SK-N-SH (cell line): ENCODE results near the gene EXOC4. TPM values are rescaled to one million over a fixed set of nuclear protein-coding genes. Genes with fewer than 3 reads are reported as not detected.

ENCODE experiments used
- CTCF ChIA-PET: fragments of 300-600, 350-600 bp; formaldehyde crosslinking; extraction: SDS; loops from one replicate; lab custom pipeline; 2021; lab: Yijun Ruan, JAX
- POLR2A ChIA-PET: fragments of 350-600 bp; sonication (Branson Sonifier 250); formaldehyde crosslinking; extraction: SDS; loops from one replicate; lab custom pipeline; 2020; ENCODE audit warnings: antibody characterized with exemption, inconsistent platforms; lab: Yijun Ruan, JAX
- DNase-seq: peaks from one replicate; pipeline ENCODE4 v3.0.0; 2012
- H2AFZ ChIP-seq: fragments of 200-600 bp; sonication (generic); 2 replicates; pipeline ENCODE4 v1.8.1; 2016; ENCODE audit warnings: antibody characterized with exemption, mild to moderate bottlenecking, low read depth
- H3F3A ChIP-seq: fragments of 200-600 bp; sonication (generic); replicated peaks from 2 replicates; pipeline ENCODE3; 2016; ENCODE audit warnings: antibody characterized with exemption, mild to moderate bottlenecking; ENCODE audit not compliant: insufficient read depth
- H3K27ac ChIP-seq, 2 experiments: fragments of 200-500 bp in 1 of 2; fragments of 200-600 bp in 1 of 2; sonication (Bioruptor generic) in 1 of 2; sonication (generic), shearing (Covaris generic) in 1 of 2; 2 replicates each; pipeline versions ENCODE4 v1.5.1 to v1.6.1; 2014 to 2016; ENCODE audit warnings: low read depth in 2 of 2, inconsistent platforms in 1 of 2, low read length in 1 of 2, mild to moderate bottlenecking in 1 of 2, mixed read lengths in 1 of 2
- H3K27me3 ChIP-seq: fragments of 200-600 bp; sonication (generic), shearing (Covaris generic); 2 replicates; pipeline ENCODE4 v1.6.1; 2016; ENCODE audit warnings: mixed run types; ENCODE audit not compliant: insufficient read depth
- H3K36me3 ChIP-seq, 2 experiments: fragments of 200-500 bp in 1 of 2; fragments of 200-600 bp in 1 of 2; sonication (Bioruptor generic) in 1 of 2; sonication (generic) in 1 of 2; replicated peaks in 1 of 2; 2 replicates each; pipeline versions ENCODE3 to v1.5.1; 2014 to 2016; ENCODE audit warnings: low read length in 1 of 2, mild to moderate bottlenecking in 1 of 2; ENCODE audit not compliant: insufficient read depth in 2 of 2, control insufficient read depth in 1 of 2
- H3K4me1 ChIP-seq, 2 experiments: fragments of 200-500 bp in 1 of 2; fragments of 200-600 bp in 1 of 2; sonication (Bioruptor generic) in 1 of 2; sonication (generic), shearing (Covaris generic) in 1 of 2; 2 replicates each; pipeline versions ENCODE4 v1.5.1 to v1.6.1; 2014 to 2016; ENCODE audit warnings: low read depth in 1 of 2, low read length in 1 of 2, mixed run types in 1 of 2; ENCODE audit not compliant: insufficient read depth in 2 of 2, control insufficient read depth in 1 of 2
- H3K4me2 ChIP-seq: fragments of 200-600 bp; sonication (generic), shearing (Covaris generic); 2 replicates; pipeline ENCODE4 v1.6.1; 2017; ENCODE audit warnings: mixed run types
- H3K4me3 ChIP-seq, 2 experiments: fragments of 200-500 bp in 1 of 2; fragments of 200-600 bp in 1 of 2; sonication (Bioruptor generic) in 1 of 2; sonication (generic), shearing (Covaris generic) in 1 of 2; 2 replicates each; pipeline versions ENCODE4 v1.5.1 to v1.8.1; 2014 to 2016; ENCODE audit warnings: low read depth in 2 of 2, inconsistent platforms in 1 of 2, low read length in 1 of 2, mild to moderate bottlenecking in 1 of 2, mixed read lengths in 1 of 2, moderate library complexity in 1 of 2
- H3K79me2 ChIP-seq: fragments of 200-600 bp; sonication (generic); 2 replicates; pipeline ENCODE4 v1.8.1; 2017; ENCODE audit warnings: mild to moderate bottlenecking; ENCODE audit not compliant: insufficient read depth
- H3K9ac ChIP-seq: fragments of 200-600 bp; sonication (generic); 2 replicates; pipeline ENCODE4 v1.6.1; 2017; ENCODE audit warnings: mixed run types
- H3K9me2 ChIP-seq: fragments of 200-600 bp; sonication (generic); 2 replicates; pipeline ENCODE4 v1.6.1; 2017; ENCODE audit warnings: mixed run types
- H3K9me3 ChIP-seq: fragments of 200-600 bp; sonication (generic); 2 replicates; pipeline ENCODE4 v1.6.1; 2017; ENCODE audit warnings: mixed run types, mild to moderate bottlenecking, moderate library complexity
- H4K20me1 ChIP-seq: fragments of 200-600 bp; sonication (generic); 2 replicates; pipeline ENCODE4 v1.6.1; 2017; ENCODE audit warnings: mild to moderate bottlenecking, mixed run types; ENCODE audit not compliant: insufficient read depth
- EP300 ChIP-seq, 2 experiments: IDR thresholded peaks; 2 replicates each; pipeline versions ENCODE4 v1.4.0 to v1.6.1; 2012; ENCODE audit warnings: borderline replicate concordance in 1 of 2, low read depth in 1 of 2, low read length in 1 of 2
- EZH2phosphoT487 ChIP-seq: fragments of 200-600 bp; sonication (generic); IDR thresholded peaks from 2 replicates; pipeline ENCODE4 v1.6.1; 2017; ENCODE audit warnings: low read depth, mixed run types, mild to moderate bottlenecking, antibody characterized with exemption, moderate library complexity, borderline replicate concordance
- IRF3 ChIP-seq: fragments of 150-350 bp; IDR thresholded peaks from 2 replicates; pipeline ENCODE4 v1.6.1; 2016; ENCODE audit warnings: mild to moderate bottlenecking, low read depth, low read length
- JUND ChIP-seq: IDR thresholded peaks from 2 replicates; pipeline ENCODE4 v1.4.0; 2012
- MAX ChIP-seq: IDR thresholded peaks from 2 replicates; pipeline ENCODE4 v1.4.0; 2012; ENCODE audit warnings: low read depth
- MEF2A ChIP-seq: IDR thresholded peaks from 2 replicates; pipeline ENCODE4 v1.4.0; 2012; ENCODE audit warnings: low read depth, borderline replicate concordance
- MXI1 ChIP-seq: IDR thresholded peaks from 2 replicates; pipeline ENCODE4 v1.6.1; 2012; ENCODE audit warnings: mild to moderate bottlenecking, low read depth, low read length, improper control_type of control experiment
- RXRA ChIP-seq: IDR thresholded peaks from 2 replicates; pipeline ENCODE4 v1.4.0; 2012; ENCODE audit warnings: low read depth, mild to moderate bottlenecking, borderline replicate concordance
- SIN3A ChIP-seq: IDR thresholded peaks from 2 replicates; pipeline ENCODE4 v1.6.1; 2012; ENCODE audit warnings: low read depth, mild to moderate bottlenecking, low read length, moderate library complexity, borderline replicate concordance
- SMC3 ChIP-seq: IDR thresholded peaks from 2 replicates; pipeline ENCODE4 v1.6.1; 2012; ENCODE audit warnings: low read depth, low read length, improper control_type of control experiment
- TEAD4 ChIP-seq: IDR thresholded peaks from 2 replicates; pipeline ENCODE4 v1.4.0; 2012; ENCODE audit warnings: mild to moderate bottlenecking, borderline replicate concordance; ENCODE audit not compliant: insufficient read depth
- USF2 ChIP-seq: fragments of 150-350 bp; IDR thresholded peaks from 2 replicates; pipeline ENCODE4 v1.6.1; 2017; ENCODE audit warnings: antibody characterized with exemption, low read length, low read depth, borderline replicate concordance
- ZBTB33 ChIP-seq: IDR thresholded peaks from 2 replicates; pipeline ENCODE4 v1.4.0; 2012; ENCODE audit warnings: low read depth, borderline replicate concordance
- WGBS: methylation state at CpG from one replicate; pipeline ENCODE4 v1.1.6; 2017; ENCODE audit warnings: low lambda C conversion rate; 5-methylcytosine and 5-hydroxymethylcytosine counted together
- polyA plus RNA-seq, 3 experiments: library from polyadenylated mRNA; depleted of rRNA; stranded (reverse); fragments of >200 nt; gene quantifications; 2 replicates each; pipeline ENCODE4 v1.2.3, GENCODE V29; 2012

EXOC4 gene
- polyA plus RNA-seq, 1 of the 3 experiments (the other 2 are of a cell fraction) = 37.3 TPM

- no peak for TF ChIP-seq SIN3A
- peak; percentile 38; the same call in 1 of the 2 replicates for TF ChIP-seq MXI1
- TF ChIP-seq ZBTB33 = no peak
- 0 out of 2 replicates have a peak, but pooled peaks have one; percentile 4 for TF ChIP-seq SMC3
- no peak for TF ChIP-seq USF2
- TF ChIP-seq EZH2phosphoT487 = no peak
These were observed 520.7 kb downstream of the EXOC4 start (continued) for GRCh38 chr7:133773601-133774000.

GRCh38 chr7:133775201-133775600 is 522.3 kb downstream of the EXOC4 start:
- H2AFZ ChIP-seq = no peak overlapping the region
- TF ChIP-seq MEF2A (no peak), MAX (no peak), SIN3A (no peak), JUND (no peak), MXI1 (peak; percentile 10; the same call in 1 of the 2 replicates), IRF3 (no peak), TEAD4 (no peak), EP300 (IDR thresholded peaks at IDR 0.05; ENCODE audit: borderline replicate concordance in 1 of 2, low read depth in 1 of 2, low read length in 1 of 2) (peak in 1 of 2 experiments; percentile 42; a peak in 1 of 4 replicates), RXRA (no peak)
- no peak overlapping the region for H3K4me2 ChIP-seq
- H3K36me3 ChIP-seq = peaks cover 7 to 31% of the 10 kb centered on the region in 2 experiments
- no peaks in the 10 kb centered on the region for H3K27me3 ChIP-seq
- H3K27ac ChIP-seq = peak overlapping the region in 1 of 2 experiments; percentile 100; a peak in 2 of 4 replicates
- no peak for DNase-seq
- no peaks in the 10 kb centered on the region for H3K79me2 ChIP-seq
- H3K9ac ChIP-seq = no peak overlapping the region
- no peaks in the 10 kb centered on the region for H4K20me1 ChIP-seq
- peaks cover 12% of the 10 kb centered on the region for H3F3A ChIP-seq
- WGBS = 91% methylated on average over 4 of the region's 4 CpGs
- peaks cover 12 to 57% of the 10 kb centered on the region in 2 experiments for H3K4me1 ChIP-seq
- ChIA-PET POLR2A (interaction anchor here (1.1 to 3.4 kb wide), 2 partner anchors 32 to 657 kb away, joined by 3 to 15 read pairs; no protein-coding TSS in a partner anchor), CTCF (interaction anchor here (0.6 to 3.2 kb wide), 11 partner anchors 8 to 618 kb away, joined by 3 to 44 read pairs (median 17); no protein-coding TSS in a partner anchor)
- H3K9me3 ChIP-seq = no peaks in the 10 kb centered on the region
- H3K4me3 ChIP-seq = no peak overlapping the region
- H3K9me2 ChIP-seq = no peaks in the 10 kb centered on the region
